GM18517 (cell line): ENCODE measurements around the gene KRTAP10-10.
"Not testable (repeated sequence)": the region's sequence is repeated elsewhere in the genome, so short reads cannot be mapped to it uniquely, and the experiment has no call there.

Source experiments
- ATAC-seq: cut with Tn5 transposase; IDR thresholded peaks from one replicate; pipeline ENCODE4 v1.9.1; 2021; ENCODE audit warnings: mild to moderate bottlenecking, moderate library complexity; ENCODE audit not compliant: unreplicated experiment

KRTAP10-10 gene

DNA sequence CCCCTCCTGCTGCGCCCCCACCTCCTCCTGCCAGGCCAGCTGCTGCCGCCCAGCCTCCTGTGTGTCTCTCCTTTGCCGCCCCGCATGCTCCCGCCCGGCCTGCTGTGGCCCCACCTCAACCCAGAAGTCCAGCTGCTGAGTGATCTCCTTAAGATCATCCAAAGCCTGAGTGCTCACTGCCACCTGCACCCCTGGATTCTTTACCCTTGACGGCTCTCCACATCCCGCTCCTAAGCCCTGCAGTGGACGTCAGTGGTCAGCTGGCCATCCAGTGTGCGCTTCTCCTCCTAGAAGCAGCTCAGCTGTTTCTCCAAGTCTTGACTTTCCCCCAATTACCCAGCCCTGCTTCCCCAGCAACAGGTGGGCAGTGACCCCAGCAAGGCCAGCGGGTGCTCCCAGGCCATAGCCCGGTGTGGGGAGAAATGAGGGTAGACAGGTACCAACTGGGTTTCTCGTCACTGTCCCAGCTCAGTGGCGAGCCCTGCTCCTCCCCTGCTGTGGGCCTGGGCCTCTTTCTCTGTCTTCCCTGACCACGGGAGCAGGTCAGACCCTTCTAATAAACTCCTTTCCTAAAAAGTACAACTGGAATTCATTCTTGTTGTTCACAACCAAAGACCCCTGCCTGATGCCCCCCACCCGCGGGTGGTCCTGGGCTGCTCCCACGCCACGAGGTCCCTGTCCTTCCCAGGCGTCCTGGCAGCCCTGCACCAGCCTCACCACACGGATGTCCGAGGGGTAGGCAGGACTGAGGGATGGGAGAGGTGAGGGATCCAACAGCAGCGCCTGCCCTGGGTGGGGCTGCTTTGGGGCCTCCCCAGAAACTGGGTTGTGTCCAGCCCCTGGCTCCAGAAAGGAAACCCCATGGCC lies 35.3 kb upstream of the KRTAP10-10 start:
- ATAC-seq, result no peak

GRCh38 chr21:44602463-44602850 lies 34.7 kb upstream of the KRTAP10-10 start:
- ATAC-seq, result no peak

DNA sequence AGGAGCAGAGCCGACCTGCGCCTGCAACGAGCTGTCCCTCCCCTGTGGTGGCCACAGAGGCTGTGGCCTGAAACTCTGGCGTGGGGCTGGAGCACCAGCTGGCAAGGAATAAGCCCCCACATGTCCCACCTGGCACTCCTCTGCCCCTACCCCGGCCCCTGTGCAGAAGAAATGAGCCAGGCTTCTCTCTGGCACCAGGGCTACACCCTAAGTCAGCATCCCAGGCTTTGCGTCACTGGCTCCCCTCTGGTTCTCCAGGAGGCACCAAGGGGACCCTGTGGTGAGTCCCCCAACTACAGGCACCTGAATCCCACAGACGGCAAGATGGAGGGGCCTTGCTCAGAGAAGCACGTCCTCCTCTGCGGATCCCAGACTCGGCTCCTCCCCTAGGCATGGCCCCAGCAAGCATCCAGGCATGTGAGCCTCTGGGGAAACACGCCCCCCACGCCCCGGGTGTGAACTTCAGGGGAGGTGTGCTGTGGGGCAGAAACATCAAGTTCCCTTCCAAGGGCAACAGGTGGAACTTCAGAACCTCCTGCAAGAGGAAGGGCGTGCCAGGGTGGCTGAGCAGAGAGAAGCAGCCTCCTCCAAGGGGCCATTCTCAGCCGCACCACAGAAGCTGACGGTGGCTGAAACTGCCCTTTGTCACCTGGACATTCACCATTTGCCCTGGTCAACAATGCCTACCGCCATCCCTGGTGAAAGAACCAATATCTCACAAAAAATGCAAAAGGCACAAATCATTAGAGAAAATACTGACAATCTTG lies 33.9 kb upstream of the KRTAP10-10 start:
- no peak for ATAC-seq

DNA sequence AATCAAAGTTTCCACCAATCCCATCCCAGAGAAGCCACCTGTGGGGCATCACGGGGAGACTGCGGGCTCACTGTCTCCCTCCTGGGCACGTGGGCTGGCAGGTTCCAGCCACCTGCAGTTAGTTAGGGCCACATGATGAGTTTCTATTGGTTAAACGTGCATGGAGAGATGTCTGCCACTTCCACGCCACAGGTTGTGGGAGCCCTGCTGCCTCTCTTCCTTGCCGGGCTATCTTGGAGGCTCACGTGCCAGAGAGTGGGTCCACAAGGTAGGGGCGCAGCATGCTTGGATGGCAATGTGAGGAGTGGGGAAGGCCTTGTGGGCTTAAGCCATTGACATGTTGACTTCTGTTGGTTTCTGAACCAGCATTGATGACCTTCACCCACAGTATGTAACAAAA lies 33.2 kb upstream of the KRTAP10-10 start:
- ATAC-seq, result no peak

DNA sequence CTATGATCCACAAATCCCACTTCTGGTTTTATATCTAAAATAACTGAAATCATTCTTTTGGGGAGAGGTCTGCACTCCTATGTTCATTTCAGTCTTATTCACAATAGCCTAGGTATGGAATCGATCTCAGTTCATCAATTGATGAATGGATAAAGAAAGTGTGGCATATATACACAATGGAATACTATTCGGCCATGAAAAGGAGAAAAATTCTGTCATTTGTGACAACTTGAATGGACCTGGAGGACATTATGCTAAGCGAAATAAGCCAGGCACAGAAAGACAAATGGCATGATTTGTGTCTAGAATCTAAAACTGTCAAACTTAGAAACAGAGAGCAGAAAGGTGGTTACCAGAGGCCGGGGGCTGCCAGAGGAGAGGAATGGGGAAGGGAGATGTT lies 30.7 kb upstream of the KRTAP10-10 start:
- no peak for ATAC-seq

DNA sequence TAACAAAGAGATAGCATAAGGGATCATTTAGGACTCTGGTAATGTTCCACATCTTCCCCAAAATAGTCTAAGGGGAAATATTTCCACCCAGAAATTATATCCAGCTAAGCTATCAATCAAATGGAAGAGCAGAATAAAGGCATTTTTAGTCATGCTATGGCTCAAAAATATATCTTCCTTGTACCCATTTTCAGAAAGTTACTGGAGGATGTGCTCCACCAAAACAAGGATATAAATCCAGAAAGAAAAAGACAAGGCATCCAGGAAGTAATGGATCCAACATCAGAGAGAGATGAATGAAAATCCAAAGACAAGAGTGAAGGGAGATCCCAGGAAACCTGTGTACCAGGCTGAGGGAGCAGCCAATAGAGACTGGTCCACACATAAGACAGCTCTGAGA lies 28.0 kb upstream of the KRTAP10-10 start:
- no peak for ATAC-seq

DNA sequence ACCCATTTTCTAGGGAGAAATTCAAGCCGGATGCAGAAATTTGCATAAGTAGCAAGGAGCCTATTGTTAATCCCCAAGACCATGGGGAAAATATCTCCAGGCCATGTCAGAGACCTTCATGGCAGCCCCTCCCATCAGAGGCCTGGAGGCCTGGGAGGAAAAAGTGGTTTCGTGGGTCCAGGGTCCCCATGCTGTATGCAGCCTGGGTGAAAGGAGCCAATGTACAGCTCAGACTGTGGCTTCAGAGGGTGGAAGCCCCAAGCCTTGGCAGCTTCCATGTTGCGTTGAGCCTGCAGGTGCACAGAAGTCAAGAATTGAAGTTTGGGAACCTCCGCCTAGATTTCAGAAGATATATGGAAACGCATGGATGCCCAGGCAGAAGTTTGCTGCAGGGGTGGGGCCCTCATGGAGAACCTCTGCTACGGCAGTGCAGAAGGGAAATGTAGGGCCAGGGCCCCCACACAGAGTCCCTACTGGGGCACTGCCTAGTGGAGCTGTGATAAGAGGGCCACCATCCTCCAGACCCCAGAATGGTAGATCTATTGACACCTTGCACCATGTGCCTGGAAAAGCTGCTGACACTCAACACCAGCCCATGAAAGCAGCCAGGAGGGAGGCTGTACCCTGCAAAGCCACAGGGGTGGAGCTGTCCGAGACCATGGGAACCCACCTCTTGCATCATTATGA lies 26.9 kb upstream of the KRTAP10-10 start:
- ATAC-seq, result not testable (repeated sequence)

DNA sequence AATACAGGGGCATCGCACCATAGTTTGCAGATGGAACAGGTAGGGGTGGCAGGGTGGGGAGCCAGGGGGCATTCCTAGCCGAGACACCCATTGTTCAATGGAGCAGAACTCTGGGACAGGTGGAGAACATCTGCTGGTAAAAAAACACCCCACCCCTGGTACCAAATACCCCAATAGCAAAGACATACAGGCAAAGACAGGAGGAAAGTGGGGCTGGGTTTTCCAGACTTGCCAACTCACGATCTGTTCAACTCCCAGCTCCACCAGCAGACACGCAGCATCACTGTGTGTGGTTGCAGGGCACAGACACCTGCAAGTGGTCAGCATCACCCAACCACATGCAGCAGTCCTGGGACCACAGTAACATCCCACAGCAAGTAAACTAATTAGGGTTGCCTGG lies 25.6 kb upstream of the KRTAP10-10 start:
- no peak for ATAC-seq

DNA sequence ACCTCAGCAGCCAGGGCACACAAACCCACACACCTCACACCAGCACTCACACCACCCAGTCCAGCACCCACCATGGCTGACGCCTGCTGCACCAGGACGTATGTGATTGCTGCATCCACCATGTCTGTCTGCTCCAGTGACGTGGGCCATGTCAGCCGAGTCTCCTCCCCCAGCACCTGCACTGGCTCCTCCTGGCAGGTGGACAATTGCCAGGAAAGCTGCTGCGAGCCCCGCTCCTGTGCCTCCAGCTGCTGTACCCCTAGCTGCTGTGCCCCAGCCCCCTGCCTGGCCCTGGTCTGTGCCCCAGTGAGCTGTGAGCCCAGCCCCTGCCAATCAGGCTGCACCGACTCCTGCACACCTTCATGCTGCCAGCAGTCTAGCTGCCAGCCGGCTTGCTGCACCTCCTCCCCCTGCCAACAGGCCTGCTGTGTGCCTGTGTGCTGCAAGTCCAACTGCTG lies 25.1 kb upstream of the KRTAP10-10 start, which contains the start of gene KRTAP10-8:
KRTAP10-8 (plus strand) TSS at position 51 of the 458 bp plus-strand sequence; CDS start at position 73, 22 bp downstream.
- no peak for ATAC-seq

DNA sequence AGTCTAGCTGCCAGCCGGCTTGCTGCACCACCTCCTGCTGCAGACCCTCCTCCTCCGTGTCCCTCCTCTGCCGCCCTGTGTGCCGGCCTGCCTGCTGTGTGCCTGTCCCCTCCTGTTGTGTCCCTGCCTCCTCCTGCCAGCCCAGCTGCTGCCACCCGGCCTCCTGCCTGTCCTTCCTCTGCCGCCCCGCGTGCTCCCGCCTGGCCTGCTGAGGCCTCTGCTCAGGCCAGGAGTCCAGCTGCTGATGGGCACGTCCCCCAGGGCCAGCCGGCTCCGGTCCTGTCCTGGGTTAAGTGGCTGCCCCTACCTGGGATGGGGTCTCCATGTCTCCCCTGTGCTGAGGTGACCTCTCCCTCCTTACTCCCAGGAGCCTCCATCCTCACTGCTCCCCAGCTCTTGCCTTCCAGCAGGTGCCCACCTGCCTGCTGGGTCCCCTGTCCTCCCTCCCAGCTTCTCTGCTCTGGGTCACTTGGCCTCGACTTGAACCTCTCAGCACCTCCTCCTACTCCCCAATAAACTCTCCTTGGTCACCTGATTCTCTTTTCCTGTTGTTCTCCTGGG lies 24.4 kb upstream of the KRTAP10-10 start:
- ATAC-seq, result no peak

DNA sequence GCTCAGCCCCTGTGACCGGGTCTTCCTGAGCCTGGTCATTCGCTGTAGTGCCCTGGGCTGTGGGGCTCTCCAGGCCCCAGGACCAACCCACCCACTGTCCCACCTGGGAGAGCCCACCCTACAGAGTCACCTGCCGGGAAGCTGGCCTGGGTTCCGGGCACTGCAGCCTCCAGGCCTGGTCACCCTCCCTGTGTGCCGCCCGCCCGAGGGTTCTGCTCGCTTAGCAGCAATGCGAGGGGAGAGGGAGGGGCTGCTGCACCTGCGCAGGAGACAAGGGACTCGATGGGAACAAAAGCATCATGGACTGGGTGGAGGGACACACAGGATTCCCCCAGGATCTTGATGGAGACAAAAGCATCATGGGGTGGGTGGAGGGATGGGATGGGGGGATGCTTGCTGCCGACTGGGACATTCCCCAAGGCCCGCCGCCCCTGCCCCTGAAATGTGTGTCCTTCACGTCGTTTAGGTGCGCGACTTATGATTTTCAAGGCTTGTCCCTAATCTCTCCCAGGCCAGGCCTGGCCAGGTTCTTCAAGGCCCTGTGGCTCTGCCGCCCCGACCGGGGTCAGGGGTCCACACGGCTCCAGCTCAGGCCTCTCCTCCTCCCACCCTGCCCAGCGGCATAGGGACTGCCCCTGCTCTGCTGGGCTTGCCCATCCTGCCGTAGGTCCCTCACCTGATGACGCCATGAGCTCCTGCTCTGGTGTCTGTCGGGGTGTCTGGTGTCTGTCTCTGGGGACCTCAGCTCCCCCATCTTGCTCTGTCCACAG lies 23.6 kb upstream of the KRTAP10-10 start:
- no peak for ATAC-seq

DNA sequence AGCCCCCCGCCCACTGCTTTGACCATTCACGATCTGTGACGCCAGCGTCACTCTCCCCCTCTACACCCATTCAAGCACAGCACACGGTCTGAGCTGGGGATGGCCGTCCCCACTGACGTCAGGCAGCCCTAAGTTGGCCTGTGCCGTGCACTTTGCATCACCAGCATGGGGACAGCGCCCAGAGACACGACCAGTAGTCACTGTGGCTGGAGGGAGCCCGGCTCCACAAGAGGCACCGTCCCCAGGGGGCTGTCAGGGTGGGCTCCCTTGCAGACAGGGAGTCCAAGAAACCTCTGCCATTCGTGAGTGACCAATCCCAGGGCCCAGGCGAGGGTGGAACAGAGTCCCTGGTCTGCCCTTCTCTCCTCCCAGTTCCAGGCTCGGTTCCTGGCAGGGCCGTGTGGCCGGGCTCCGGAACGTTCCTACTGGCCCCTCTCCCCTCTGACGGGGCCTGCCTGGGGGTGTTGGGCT lies 23.0 kb upstream of the KRTAP10-10 start:
- ATAC-seq, result no peak

GRCh38 chr21:44614961-44615391 lies 22.2 kb upstream of the KRTAP10-10 start:
- ATAC-seq, result no peak

DNA sequence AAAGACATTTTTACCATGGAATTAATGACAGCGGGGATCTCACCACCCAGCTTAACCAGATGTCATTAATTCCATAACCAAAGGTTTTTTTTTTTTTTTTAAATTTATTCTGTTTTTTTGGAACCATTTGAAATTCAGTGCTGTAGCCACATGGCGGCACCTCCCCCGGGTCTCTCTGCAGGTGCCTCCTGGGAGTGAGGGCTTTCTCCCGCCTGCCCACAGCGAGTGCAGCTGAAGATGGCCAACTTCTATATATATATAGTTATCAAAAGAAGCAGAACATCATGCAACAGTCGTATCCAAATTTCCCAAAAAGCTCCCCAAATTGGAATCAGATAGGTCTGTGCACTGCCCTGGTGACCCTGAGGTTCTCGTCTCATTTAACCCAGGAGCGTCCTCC lies 21.7 kb upstream of the KRTAP10-10 start:
- no peak for ATAC-seq

GRCh38 chr21:44615911-44616590 lies 21.1 kb upstream of the KRTAP10-10 start:
- no peak for ATAC-seq

DNA sequence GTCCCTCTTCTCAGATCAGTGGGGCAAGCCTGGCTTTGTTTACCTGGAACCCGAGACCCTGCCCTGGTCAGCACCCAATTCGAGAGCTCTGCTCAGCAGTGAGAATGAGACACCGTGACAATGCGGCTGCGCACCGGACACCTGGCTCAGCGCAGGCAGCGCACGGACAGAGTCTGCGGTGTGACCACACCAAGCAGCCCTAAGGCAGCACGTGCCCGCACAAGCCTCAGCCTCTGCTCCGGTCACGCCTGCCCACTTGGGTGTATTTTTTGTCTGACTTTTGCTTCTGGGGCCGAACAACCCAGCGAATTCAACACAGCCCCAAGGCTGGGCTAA lies 20.6 kb upstream of the KRTAP10-10 start:
- no peak for ATAC-seq

DNA sequence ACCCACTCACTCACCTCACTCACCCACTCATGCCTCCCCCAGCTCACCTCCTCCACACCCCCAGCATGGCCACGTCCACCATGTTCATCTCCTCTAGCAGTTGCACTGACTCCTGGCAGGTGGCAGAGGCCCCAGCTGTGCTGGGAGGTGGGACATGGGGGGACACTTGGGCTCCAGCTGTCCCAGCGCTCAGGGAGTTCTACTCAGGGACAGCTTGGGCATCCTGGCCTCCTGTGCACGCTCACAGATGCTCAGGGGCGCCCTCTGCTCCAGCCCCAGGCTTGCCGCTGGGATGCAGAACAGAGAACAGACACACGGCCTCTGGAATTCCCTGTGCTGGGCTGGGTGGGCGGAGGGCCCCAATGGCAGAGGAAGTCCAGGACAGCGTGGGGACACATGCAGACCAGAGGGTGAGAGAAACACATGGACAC lies 20.1 kb upstream of the KRTAP10-10 start:
- no peak for ATAC-seq

DNA sequence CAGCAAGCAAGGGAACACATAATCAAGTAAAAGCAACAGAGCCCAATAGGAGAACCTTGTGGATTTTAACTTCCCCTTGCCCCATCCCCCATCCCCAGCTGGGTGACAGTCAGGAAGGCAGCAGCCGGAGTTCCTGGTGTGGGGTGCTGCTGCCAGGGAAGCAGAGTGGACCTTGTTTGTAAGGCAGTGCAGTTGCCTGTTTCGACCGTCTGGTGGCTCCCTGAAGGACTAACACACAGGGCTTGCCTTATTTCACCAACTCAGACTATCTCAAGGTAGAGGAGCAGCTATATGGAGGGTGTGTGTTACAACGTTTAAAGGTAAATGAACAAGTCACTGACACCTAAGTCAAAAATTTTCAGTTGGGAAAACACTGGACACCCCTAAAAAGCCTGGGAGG lies 18.7 kb upstream of the KRTAP10-10 start:
- no peak for ATAC-seq

DNA sequence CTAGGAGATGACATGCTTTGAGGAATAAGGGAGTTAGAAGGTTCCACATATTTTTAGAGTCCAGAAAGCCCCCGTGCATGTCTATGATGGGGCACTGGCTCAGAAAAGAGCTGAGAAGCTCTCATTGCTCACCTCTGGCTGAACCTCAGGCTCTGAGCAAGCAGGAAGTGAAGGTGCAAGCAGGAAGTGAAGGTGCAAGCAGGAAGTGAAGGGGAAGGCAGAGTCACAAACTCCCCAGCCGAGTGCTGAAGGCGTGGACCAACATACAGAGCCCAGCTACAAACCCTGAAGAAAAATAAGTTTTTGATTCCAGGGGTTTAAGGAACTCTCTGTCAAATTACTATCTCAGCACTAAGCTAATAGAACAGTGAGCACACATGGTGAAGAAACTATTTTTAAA lies 18.2 kb upstream of the KRTAP10-10 start:
- ATAC-seq, result no peak

GRCh38 chr21:44619886-44620285 lies 17.3 kb upstream of the KRTAP10-10 start:
- ATAC-seq, result no peak
